ENCODE results near the gene ADSL. TPM values are rescaled to one million over a fixed set of nuclear protein-coding genes. Genes with fewer than 3 reads are reported as not detected.

ADSL gene
- total and polyA plus RNA-seq, 2 of the 8 experiments (the other 6 are each of a cell fraction or from before 2014, with no cell fraction given): 197 to 218 TPM

DNA sequence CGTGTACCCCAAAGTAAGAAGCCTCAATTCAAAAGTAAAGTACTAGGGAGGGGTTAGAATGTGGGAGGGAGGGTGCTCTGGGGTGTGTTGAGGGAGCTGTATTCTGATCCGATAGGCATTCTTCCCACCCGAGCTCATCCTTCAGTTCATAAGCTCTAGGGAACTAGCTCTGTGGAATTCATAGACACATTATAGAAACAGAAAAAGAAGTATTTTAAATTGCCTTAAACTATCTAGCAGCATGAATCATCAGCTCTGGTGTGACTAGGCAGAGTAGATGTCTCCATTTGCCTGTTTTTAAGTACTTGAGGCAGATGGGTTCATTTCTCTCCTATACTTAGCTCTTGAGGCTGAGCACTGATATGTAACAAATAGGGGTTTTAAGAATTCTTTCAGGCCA is 16.8 kb downstream of the ADSL start (continued):
- TF ChIP-seq KDM4A (IDR thresholded peaks at IDR 0.05; ENCODE audit: low read depth, low read length, severe bottlenecking) (no peak), PHF8 (conservative IDR thresholded peaks at IDR 0.05; ENCODE audit: low read depth, low read length) (no peak)

Data from H1 (cell line).